Measurements from ENCODE around the gene SMIM33.

DNA sequence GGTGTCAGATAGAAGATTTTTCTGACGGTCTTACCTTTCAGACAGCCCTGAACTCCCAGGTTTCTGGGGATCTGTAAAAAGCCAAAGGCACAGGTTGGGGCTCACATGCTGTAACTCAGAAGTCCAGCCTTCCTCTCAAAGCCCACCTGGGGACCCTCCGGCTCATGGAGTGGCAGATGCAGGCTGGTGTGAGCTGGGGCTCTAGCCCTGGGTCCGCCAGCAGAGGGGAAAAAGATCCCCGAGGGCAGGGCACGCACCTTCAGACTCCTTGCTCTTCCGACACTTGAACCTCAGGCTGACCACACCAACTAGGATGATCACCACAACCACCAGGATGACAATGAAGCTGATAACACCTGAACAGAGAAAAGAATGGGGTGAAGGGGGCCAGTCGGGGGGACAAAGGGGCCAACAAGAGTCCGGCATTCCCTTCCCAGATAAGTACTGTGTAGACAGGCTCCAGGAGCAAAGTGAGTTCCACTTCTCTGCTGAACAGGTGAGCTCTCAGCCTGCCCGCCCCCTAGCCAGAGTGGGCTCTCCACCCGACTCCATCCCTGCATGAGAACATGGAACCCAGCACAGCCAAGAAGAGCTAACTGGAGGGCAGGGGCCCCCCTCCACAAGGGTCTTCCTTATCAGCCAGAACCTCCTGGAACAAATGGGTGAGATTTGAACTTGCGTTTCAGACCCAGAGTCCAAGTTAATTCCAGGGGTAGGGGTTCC, 16.1 kb upstream of the SMIM33 start:
- TF ChIP-seq, protein P1, sequence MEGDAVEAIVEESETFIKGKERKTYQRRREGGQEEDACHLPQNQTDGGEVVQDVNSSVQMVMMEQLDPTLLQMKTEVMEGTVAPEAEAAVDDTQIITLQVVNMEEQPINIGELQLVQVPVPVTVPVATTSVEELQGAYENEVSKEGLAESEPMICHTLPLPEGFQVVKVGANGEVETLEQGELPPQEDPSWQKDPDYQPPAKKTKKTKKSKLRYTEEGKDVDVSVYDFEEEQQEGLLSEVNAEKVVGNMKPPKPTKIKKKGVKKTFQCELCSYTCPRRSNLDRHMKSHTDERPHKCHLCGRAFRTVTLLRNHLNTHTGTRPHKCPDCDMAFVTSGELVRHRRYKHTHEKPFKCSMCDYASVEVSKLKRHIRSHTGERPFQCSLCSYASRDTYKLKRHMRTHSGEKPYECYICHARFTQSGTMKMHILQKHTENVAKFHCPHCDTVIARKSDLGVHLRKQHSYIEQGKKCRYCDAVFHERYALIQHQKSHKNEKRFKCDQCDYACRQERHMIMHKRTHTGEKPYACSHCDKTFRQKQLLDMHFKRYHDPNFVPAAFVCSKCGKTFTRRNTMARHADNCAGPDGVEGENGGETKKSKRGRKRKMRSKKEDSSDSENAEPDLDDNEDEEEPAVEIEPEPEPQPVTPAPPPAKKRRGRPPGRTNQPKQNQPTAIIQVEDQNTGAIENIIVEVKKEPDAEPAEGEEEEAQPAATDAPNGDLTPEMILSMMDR (IDR thresholded peaks at IDR 0.05) = no peak
- TF ChIP-seq POLR2A (IDR thresholded peaks at IDR 0.05) = no peak
